ENCODE results near the gene GAB4. TPM values are rescaled to one million over a fixed set of nuclear protein-coding genes. Genes with fewer than 3 reads are reported as not detected.
"Not testable (repeated sequence)": the region's sequence is repeated elsewhere in the genome, so short reads cannot be mapped to it uniquely, and the experiment has no call there.

Gene GAB4
- total RNA-seq, 1 donor from 2014 or later, result not detected

DNA sequence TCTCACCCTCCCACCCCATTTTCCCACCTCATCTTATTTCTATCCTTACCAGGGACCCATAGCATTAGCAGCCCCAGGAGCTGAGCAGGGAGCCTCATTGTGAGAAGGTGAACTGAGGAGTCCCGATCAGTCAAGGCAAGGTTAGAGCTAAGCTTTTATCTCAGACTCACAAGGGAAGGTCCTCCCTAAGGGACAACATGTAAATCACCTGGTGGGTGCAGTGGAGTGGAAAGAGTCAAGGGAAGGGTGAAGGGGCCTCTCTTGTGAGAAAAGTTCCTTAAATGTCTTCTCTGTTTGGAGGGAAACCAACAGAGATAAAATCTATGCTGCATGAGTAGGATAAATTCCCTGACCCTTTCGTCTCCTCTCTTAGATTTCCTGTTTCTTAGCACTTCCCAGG lies 85.9 kb downstream of the GAB4 start:
- no peaks in the 10 kb centered on the region for H4K20me1 ChIP-seq (ENCODE audit: insufficient read depth, low read length)
- H3K36me3 ChIP-seq (ENCODE audit: insufficient read depth, low read length), result no peaks in the 10 kb centered on the region
- H3K79me2 ChIP-seq (ENCODE audit: insufficient read depth, low read length), result no peaks in the 10 kb centered on the region
- Mint-ChIP-seq H3K27me3 (ENCODE audit: low read depth, unreplicated experiment) (no peaks in the 10 kb centered on the region), H3K4me1 (ENCODE audit: low read depth, unreplicated experiment) (no peaks in the 10 kb centered on the region), H3K4me3 (ENCODE audit: unreplicated experiment) (no peak overlapping the region), H3K9me3 (ENCODE audit: unreplicated experiment) (peaks cover 9% of the 10 kb centered on the region), H3K36me3 (ENCODE audit: low read depth, unreplicated experiment) (no peaks in the 10 kb centered on the region), H3K27ac (ENCODE audit: unreplicated experiment) (no peak overlapping the region)
- H2AFZ ChIP-seq (ENCODE audit: low read depth, low read length), result no peak overlapping the region
- no peak overlapping the region for H3K27ac ChIP-seq (ENCODE audit: low read depth, low read length)
- H3K4me1 ChIP-seq (ENCODE audit: insufficient read depth, low read length), result no peaks in the 10 kb centered on the region
- H3K4me3 ChIP-seq (ENCODE audit: insufficient read depth, low read depth, low read length), result no peak overlapping the region
- no peaks in the 10 kb centered on the region for H3K9me3 ChIP-seq (ENCODE audit: insufficient read depth, low read depth, low read length)
- no peak for DNase-seq (ENCODE audit: low read depth)
- no peak for TF ChIP-seq EZH2 (IDR thresholded peaks at IDR 0.05; ENCODE audit: insufficient read depth, low read length)
- TF ChIP-seq, protein P1, sequence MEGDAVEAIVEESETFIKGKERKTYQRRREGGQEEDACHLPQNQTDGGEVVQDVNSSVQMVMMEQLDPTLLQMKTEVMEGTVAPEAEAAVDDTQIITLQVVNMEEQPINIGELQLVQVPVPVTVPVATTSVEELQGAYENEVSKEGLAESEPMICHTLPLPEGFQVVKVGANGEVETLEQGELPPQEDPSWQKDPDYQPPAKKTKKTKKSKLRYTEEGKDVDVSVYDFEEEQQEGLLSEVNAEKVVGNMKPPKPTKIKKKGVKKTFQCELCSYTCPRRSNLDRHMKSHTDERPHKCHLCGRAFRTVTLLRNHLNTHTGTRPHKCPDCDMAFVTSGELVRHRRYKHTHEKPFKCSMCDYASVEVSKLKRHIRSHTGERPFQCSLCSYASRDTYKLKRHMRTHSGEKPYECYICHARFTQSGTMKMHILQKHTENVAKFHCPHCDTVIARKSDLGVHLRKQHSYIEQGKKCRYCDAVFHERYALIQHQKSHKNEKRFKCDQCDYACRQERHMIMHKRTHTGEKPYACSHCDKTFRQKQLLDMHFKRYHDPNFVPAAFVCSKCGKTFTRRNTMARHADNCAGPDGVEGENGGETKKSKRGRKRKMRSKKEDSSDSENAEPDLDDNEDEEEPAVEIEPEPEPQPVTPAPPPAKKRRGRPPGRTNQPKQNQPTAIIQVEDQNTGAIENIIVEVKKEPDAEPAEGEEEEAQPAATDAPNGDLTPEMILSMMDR (IDR thresholded peaks at IDR 0.05; ENCODE audit: insufficient read depth, low read depth, low read length), result no peak
- no peak for FAIRE-seq
- no peak overlapping the region for H3K9ac ChIP-seq (ENCODE audit: low read length)
- H3K4me2 ChIP-seq (ENCODE audit: low read length), result no peak overlapping the region
- H3K27me3 ChIP-seq (ENCODE audit: insufficient read depth, low read length), result no peaks in the 10 kb centered on the region

DNA sequence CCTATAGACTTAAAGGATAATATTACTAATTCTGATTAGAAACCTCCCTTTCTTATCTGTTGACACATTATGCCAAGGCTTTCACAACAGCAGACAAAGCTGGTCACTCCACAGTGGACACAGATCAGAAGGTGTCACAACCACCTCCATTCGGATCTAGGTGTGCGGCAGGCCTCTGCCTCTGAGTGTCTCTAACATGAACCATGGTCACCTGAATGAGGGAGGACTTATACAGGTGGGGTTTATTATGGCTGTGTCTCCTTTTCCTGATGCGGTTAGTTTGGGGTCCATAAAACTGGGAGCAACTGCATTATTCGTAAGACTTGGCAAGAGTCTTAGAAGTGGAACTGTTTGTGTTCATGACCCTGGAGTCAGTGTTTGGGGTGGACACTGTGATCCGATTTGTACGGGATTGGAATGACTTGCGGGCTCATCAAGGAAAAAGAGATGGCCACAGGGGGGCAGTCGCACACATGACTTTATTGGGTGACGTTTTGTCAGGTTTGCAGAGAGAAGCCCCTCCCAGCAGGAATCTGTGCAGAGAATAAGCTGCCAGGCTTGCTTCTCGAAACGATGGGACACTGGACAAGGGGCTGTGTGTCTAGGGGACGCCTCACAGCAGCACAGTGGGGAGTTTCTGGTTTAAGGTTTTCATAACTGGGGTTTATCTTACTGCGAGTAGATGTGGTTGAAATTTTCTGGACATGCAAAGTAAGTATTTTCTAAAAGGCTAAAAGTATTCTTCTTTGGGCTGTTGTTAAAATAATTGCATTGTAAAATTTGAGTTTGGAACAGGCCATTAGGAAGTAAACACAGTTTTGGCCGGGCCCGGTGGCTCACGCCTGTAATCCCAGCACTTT lies 90.6 kb downstream of the GAB4 start:
- Mint-ChIP-seq H3K4me3 (ENCODE audit: unreplicated experiment) (no peak overlapping the region), H3K4me1 (ENCODE audit: low read depth, unreplicated experiment) (no peaks in the 10 kb centered on the region), H3K9me3 (ENCODE audit: unreplicated experiment) (peaks cover 2% of the 10 kb centered on the region), H3K27me3 (ENCODE audit: low read depth, unreplicated experiment) (peaks cover 4% of the 10 kb centered on the region), H3K27ac (ENCODE audit: unreplicated experiment) (no peak overlapping the region), H3K36me3 (ENCODE audit: low read depth, unreplicated experiment) (no peaks in the 10 kb centered on the region)
- H3K4me2 ChIP-seq (ENCODE audit: low read length), result no peak overlapping the region
- no peaks in the 10 kb centered on the region for H3K4me1 ChIP-seq (ENCODE audit: insufficient read depth, low read length)
- H3K79me2 ChIP-seq (ENCODE audit: insufficient read depth, low read length), result no peaks in the 10 kb centered on the region
- H3K9ac ChIP-seq (ENCODE audit: low read length), result no peak overlapping the region
- no peaks in the 10 kb centered on the region for H3K9me3 ChIP-seq (ENCODE audit: insufficient read depth, low read depth, low read length)
- H2AFZ ChIP-seq (ENCODE audit: low read depth, low read length), result no peak overlapping the region
- DNase-seq (ENCODE audit: low read depth) (no peak), FAIRE-seq (no peak)
- no peak overlapping the region for H3K4me3 ChIP-seq (ENCODE audit: insufficient read depth, low read depth, low read length)
- H3K27ac ChIP-seq (ENCODE audit: low read depth, low read length), result no peak overlapping the region
- TF ChIP-seq, protein P1 (IDR thresholded peaks at IDR 0.05; ENCODE audit: insufficient read depth, low read depth, low read length), result peak; percentile 23
- TF ChIP-seq EZH2 (IDR thresholded peaks at IDR 0.05; ENCODE audit: insufficient read depth, low read length), result no peak
- H3K36me3 ChIP-seq (ENCODE audit: insufficient read depth, low read length), result no peaks in the 10 kb centered on the region
- no peaks in the 10 kb centered on the region for H3K27me3 ChIP-seq (ENCODE audit: insufficient read depth, low read length)
- no peaks in the 10 kb centered on the region for H4K20me1 ChIP-seq (ENCODE audit: insufficient read depth, low read length)

DNA sequence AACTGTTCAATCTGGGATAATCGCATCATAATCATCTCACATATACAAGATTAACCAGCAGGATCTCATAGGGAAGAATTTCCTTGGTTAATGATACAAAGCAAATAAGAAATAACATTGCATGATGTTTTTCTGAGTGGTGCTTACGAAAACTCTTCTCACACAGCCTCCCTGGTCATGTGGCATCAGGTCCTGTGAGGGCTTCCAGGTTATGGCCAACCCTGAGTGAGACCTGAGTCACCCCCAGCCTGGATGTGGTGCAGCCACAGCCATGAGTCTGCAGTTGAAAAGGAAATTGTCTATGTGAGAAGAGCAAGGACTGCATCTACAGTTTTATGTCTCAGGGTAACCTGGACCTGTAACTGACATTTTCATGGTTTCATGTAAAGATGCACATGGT lies 92.3 kb downstream of the GAB4 start:
- H3K9me3 Mint-ChIP-seq (ENCODE audit: unreplicated experiment), result peaks cover 2% of the 10 kb centered on the region
- H3K9ac ChIP-seq (ENCODE audit: low read length), result no peak overlapping the region
- no peak overlapping the region for H3K4me2 ChIP-seq (ENCODE audit: low read length)
- H3K4me3 Mint-ChIP-seq (ENCODE audit: unreplicated experiment), result no peak overlapping the region
- H3K4me1 Mint-ChIP-seq (ENCODE audit: low read depth, unreplicated experiment), result no peaks in the 10 kb centered on the region
- TF ChIP-seq EZH2 (IDR thresholded peaks at IDR 0.05; ENCODE audit: insufficient read depth, low read length), result no peak
- TF ChIP-seq, protein P1 (IDR thresholded peaks at IDR 0.05; ENCODE audit: insufficient read depth, low read depth, low read length), result no peak
- H3K36me3 ChIP-seq (ENCODE audit: insufficient read depth, low read length), result no peaks in the 10 kb centered on the region
- no peaks in the 10 kb centered on the region for H3K27me3 ChIP-seq (ENCODE audit: insufficient read depth, low read length)
- H3K9me3 ChIP-seq (ENCODE audit: insufficient read depth, low read depth, low read length), result no peaks in the 10 kb centered on the region
- no peak overlapping the region for H3K27ac ChIP-seq (ENCODE audit: low read depth, low read length)
- no peak overlapping the region for H3K4me3 ChIP-seq (ENCODE audit: insufficient read depth, low read depth, low read length)
- no peak for FAIRE-seq
- no peak overlapping the region for H2AFZ ChIP-seq (ENCODE audit: low read depth, low read length)
- H3K79me2 ChIP-seq (ENCODE audit: insufficient read depth, low read length), result no peaks in the 10 kb centered on the region
- no peaks in the 10 kb centered on the region for H3K36me3 Mint-ChIP-seq (ENCODE audit: low read depth, unreplicated experiment)
- H3K4me1 ChIP-seq (ENCODE audit: insufficient read depth, low read length), result no peaks in the 10 kb centered on the region
- peaks cover 4% of the 10 kb centered on the region for H3K27me3 Mint-ChIP-seq (ENCODE audit: low read depth, unreplicated experiment)
- no peaks in the 10 kb centered on the region for H4K20me1 ChIP-seq (ENCODE audit: insufficient read depth, low read length)
- no peak overlapping the region for H3K27ac Mint-ChIP-seq (ENCODE audit: unreplicated experiment)
- DNase-seq (ENCODE audit: low read depth), result no peak

DNA sequence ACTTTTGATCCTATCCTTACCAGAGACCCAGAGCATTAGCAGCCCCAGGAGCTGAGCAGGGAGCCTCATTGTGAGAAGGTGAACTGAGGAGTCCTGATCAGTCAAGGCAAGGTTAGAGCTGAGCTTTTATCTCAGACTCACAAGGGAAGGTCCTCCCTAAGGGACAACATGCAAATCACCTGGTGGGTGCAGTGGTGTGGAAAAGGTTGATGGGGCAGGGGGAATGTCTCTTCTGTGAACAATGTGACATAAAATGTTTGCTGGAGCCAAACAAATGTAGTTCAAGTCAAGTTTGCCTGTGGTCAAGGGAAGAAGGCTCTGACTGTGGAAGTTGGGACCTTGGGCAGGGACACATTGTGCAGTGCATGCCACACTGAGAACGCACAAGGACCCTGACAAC lies 93.1 kb downstream of the GAB4 start:
- H3K27ac ChIP-seq (ENCODE audit: low read depth, low read length); H3K27ac Mint-ChIP-seq (ENCODE audit: unreplicated experiment); H3K9me3 Mint-ChIP-seq (ENCODE audit: unreplicated experiment); H3K4me3 ChIP-seq (ENCODE audit: insufficient read depth, low read depth, low read length); H4K20me1 ChIP-seq (ENCODE audit: insufficient read depth, low read length); H3K4me1 Mint-ChIP-seq (ENCODE audit: low read depth, unreplicated experiment); H3K27me3 Mint-ChIP-seq (ENCODE audit: low read depth, unreplicated experiment); H3K9ac ChIP-seq (ENCODE audit: low read length); H3K4me2 ChIP-seq (ENCODE audit: low read length); FAIRE-seq; H3K36me3 Mint-ChIP-seq (ENCODE audit: low read depth, unreplicated experiment); DNase-seq (ENCODE audit: low read depth); H3K4me3 Mint-ChIP-seq (ENCODE audit: unreplicated experiment); H3K4me1 ChIP-seq (ENCODE audit: insufficient read depth, low read length); H3K9me3 ChIP-seq (ENCODE audit: insufficient read depth, low read depth, low read length); H3K36me3 ChIP-seq (ENCODE audit: insufficient read depth, low read length); H3K79me2 ChIP-seq (ENCODE audit: insufficient read depth, low read length); H3K27me3 ChIP-seq (ENCODE audit: insufficient read depth, low read length); H2AFZ ChIP-seq (ENCODE audit: low read depth, low read length): not testable (repeated sequence)

Measured in astrocyte (in vitro differentiated cells and primary cell).